ENCODE data around the gene ITGA1.

Gene ITGA1

DNA sequence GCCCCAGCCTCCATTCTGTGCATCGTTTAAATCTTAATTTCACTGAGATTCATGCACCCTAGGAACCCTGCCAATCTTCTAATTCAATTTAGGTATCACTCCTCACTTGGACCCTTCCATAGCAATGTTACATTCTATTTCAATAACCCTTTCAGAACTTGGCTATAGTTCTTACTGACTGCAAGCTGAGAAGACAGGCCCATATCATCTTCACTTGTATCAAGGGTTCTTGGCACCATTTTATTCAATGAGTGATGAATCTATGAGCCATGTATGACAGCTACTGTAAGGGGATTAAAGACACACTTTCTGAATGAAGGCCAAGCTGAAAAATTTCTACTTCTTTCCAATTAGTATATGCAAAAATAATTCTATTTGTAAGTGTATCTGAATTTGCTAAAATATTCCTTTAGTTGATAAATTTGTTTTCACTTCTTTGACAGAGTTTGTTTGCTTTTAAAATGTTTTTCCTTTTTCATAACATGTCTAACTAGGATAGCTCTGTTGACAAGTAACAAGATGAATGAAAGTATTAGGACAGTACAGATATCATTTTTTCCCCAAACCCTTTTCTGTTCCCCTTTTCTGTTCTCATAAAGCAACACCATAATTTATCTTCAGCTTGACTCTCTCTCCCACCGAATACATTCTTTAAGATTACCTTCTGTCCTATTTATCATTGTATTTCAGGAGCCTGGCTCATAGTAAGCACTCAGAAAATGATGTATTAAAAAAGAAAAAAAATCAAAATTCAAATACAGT lies 211.0 kb downstream of the ITGA1 start:
- TF ChIP-seq POLR2AphosphoS5 (IDR thresholded peaks at IDR 0.05; ENCODE audit: low read depth) (no peak), GABPA (IDR thresholded peaks at IDR 0.05; ENCODE audit: low read depth) (no peak), SPI1 (IDR thresholded peaks at IDR 0.05; ENCODE audit: borderline replicate concordance, low read depth) (no peak)
- TF ChIP-seq, protein P1, sequence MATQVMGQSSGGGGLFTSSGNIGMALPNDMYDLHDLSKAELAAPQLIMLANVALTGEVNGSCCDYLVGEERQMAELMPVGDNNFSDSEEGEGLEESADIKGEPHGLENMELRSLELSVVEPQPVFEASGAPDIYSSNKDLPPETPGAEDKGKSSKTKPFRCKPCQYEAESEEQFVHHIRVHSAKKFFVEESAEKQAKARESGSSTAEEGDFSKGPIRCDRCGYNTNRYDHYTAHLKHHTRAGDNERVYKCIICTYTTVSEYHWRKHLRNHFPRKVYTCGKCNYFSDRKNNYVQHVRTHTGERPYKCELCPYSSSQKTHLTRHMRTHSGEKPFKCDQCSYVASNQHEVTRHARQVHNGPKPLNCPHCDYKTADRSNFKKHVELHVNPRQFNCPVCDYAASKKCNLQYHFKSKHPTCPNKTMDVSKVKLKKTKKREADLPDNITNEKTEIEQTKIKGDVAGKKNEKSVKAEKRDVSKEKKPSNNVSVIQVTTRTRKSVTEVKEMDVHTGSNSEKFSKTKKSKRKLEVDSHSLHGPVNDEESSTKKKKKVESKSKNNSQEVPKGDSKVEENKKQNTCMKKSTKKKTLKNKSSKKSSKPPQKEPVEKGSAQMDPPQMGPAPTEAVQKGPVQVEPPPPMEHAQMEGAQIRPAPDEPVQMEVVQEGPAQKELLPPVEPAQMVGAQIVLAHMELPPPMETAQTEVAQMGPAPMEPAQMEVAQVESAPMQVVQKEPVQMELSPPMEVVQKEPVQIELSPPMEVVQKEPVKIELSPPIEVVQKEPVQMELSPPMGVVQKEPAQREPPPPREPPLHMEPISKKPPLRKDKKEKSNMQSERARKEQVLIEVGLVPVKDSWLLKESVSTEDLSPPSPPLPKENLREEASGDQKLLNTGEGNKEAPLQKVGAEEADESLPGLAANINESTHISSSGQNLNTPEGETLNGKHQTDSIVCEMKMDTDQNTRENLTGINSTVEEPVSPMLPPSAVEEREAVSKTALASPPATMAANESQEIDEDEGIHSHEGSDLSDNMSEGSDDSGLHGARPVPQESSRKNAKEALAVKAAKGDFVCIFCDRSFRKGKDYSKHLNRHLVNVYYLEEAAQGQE (IDR thresholded peaks at IDR 0.05; ENCODE audit: insufficient replicate concordance, low read depth) = no peak
- TF ChIP-seq, protein P2, sequence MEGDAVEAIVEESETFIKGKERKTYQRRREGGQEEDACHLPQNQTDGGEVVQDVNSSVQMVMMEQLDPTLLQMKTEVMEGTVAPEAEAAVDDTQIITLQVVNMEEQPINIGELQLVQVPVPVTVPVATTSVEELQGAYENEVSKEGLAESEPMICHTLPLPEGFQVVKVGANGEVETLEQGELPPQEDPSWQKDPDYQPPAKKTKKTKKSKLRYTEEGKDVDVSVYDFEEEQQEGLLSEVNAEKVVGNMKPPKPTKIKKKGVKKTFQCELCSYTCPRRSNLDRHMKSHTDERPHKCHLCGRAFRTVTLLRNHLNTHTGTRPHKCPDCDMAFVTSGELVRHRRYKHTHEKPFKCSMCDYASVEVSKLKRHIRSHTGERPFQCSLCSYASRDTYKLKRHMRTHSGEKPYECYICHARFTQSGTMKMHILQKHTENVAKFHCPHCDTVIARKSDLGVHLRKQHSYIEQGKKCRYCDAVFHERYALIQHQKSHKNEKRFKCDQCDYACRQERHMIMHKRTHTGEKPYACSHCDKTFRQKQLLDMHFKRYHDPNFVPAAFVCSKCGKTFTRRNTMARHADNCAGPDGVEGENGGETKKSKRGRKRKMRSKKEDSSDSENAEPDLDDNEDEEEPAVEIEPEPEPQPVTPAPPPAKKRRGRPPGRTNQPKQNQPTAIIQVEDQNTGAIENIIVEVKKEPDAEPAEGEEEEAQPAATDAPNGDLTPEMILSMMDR (IDR thresholded peaks at IDR 0.05; ENCODE audit: insufficient read depth, low read length) = no peak
- Histone ChIP-seq H3K27me3 (ENCODE audit: insufficient read depth, poor library complexity, severe bottlenecking) (no peaks in the 10 kb centered on the region), H3K27ac (replicated peaks) (no peak overlapping the region), H3K4me3 (replicated peaks; ENCODE audit: insufficient read depth, low read length) (no peak overlapping the region)
- DNase-seq (ENCODE audit: low read depth in 1 of 2, low spot score in 1 of 2) = no peak

- TF ChIP-seq SPI1 (IDR thresholded peaks at IDR 0.05; ENCODE audit: borderline replicate concordance, low read depth) = no peak
- TF ChIP-seq POLR2AphosphoS5 (IDR thresholded peaks at IDR 0.05; ENCODE audit: low read depth) = no peak
- TF ChIP-seq, protein P1 (IDR thresholded peaks at IDR 0.05; ENCODE audit: insufficient replicate concordance, low read depth) = no peak
- no peak for TF ChIP-seq GABPA (IDR thresholded peaks at IDR 0.05; ENCODE audit: low read depth)
- TF ChIP-seq, protein P2 (IDR thresholded peaks at IDR 0.05; ENCODE audit: insufficient read depth, low read length) = no peak
- H3K27me3 ChIP-seq (ENCODE audit: insufficient read depth, poor library complexity, severe bottlenecking) = no peaks in the 10 kb centered on the region
- DNase-seq (ENCODE audit: low read depth in 1 of 2, low spot score in 1 of 2) = no peak
- H3K27ac ChIP-seq (replicated peaks) = no peak overlapping the region
- no peak overlapping the region for H3K4me3 ChIP-seq (replicated peaks; ENCODE audit: insufficient read depth, low read length)
Observed at GRCh38 chr5:52999344-52999949, 211.7 kb downstream of the ITGA1 start.

- Histone ChIP-seq H3K27ac (replicated peaks) (no peak overlapping the region), H3K4me3 (replicated peaks; ENCODE audit: insufficient read depth, low read length) (no peak overlapping the region), H3K27me3 (ENCODE audit: insufficient read depth, poor library complexity, severe bottlenecking) (no peaks in the 10 kb centered on the region)
- no peak for DNase-seq (ENCODE audit: low read depth in 1 of 2, low spot score in 1 of 2)
- TF ChIP-seq SPI1 (IDR thresholded peaks at IDR 0.05; ENCODE audit: borderline replicate concordance, low read depth) (no peak), GABPA (IDR thresholded peaks at IDR 0.05; ENCODE audit: low read depth) (no peak)
Observed at GRCh38 chr5:53001541-53001940, 213.8 kb downstream of the ITGA1 start.

DNA sequence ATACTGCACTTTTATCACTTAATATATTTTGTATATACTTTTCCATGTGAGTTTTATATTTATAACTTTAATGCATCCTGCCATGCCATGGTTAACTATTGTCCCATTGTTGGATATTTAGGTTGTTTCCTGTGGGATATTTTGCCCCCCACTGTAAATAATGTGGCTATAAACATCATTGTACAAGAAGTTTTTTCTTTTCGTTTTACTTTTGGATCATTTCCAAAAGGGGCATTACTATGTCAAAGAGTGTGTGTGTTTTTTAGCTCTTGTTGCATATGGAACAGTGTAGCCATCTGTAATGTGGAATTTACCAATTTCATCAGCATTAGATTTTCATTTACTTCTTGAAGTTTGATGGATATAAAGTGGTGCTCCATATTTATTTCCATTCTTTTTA lies 214.8 kb downstream of the ITGA1 start:
- no peaks in the 10 kb centered on the region for H3K27me3 ChIP-seq (ENCODE audit: insufficient read depth, poor library complexity, severe bottlenecking)
- TF ChIP-seq POLR2AphosphoS5 (IDR thresholded peaks at IDR 0.05; ENCODE audit: low read depth) (no peak), GABPA (IDR thresholded peaks at IDR 0.05; ENCODE audit: low read depth) (no peak), SPI1 (IDR thresholded peaks at IDR 0.05; ENCODE audit: borderline replicate concordance, low read depth) (no peak)
- TF ChIP-seq, protein P2 (IDR thresholded peaks at IDR 0.05; ENCODE audit: insufficient read depth, low read length) = no peak
- TF ChIP-seq, protein P1 (IDR thresholded peaks at IDR 0.05; ENCODE audit: insufficient replicate concordance, low read depth) = no peak
- no peak for DNase-seq (ENCODE audit: low read depth in 1 of 2, low spot score in 1 of 2)
- no peak overlapping the region for H3K27ac ChIP-seq (replicated peaks)
- no peak overlapping the region for H3K4me3 ChIP-seq (replicated peaks; ENCODE audit: insufficient read depth, low read length)
